Stimulated activated CD8-positive, alpha-beta memory T cell treated with anti-CD3 and anti-CD28 coated beads, Interleukin-15, amount 100 ng/mL, for 4 hours (primary cell): ENCODE data around the gene ADORA2A.
"Not testable (repeated sequence)": the region's sequence is repeated elsewhere in the genome, so short reads cannot be mapped to it uniquely, and the experiment has no call there.

ENCODE experiments used
- DNase-seq, 2 donors: peaks; one replicate each; pipeline ENCODE4 v3.0.0-alpha.2; 2020; ENCODE audit warnings: low read depth in 2 of 2

ADORA2A gene

DNA sequence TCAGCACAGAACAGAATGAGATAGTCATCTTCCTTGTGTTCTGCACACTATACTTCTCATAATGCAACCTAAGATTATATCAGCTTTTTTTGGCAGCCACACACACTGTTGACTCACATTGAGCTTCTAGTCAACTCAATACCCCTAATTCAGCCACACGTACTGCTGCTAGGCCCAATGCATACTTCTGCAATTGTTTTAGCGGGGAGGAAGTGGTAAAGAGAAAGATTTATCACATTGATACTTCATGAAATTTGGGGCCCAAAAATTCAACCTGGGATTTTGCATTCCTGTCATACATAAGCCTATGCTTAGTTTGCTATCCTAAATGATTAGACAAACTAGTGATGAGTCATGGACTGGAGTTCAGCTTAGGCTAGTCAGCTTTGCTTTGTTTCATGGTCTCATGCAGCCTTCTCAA, 59.1 kb downstream of the ADORA2A start:
- DNase-seq: no peak

DNA sequence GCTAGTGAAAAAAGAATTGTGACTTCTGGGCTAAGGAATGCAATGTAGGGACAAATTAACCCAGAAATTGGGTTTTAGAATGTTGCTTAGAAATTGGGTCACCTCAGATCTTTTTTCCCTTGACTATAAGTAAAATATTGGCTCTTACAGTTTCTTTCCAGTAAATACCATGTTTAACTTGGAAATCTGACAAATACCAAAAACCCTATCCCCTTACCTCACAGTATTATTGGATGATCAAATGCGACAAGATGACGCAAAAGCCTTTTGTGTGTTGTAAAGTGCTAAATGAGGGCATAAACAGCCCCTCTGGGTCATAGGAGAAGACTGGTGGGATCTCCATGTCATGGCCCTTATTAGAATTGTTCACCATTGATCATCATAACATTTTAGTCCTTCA, 61.6 kb downstream of the ADORA2A start:
- DNase-seq: no peak

DNA sequence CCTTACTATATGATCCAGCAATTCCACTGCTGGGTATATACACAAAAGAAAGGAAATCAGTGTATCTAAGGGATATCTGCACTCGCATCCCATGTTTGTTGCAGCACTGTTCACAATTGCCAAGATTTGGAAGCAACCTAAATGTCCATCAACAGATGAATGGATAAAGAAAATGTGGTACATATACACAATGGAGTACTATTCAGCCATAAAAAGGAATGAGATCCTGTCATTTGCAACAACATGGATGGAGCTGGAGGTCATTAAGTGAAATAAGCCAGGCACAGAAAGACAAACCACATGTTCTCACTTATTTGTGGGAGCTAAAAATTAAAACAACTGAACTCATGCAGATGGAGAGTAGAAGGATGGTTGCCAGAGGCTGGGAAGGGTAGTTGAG, 62.0 kb downstream of the ADORA2A start:
- DNase-seq: not testable (repeated sequence)
